Endometrium (tissue), 2 donors: ENCODE results near the gene INF2.

ENCODE experiments used
- FAIRE-seq: peaks from 2 replicates; lab custom pipeline; 2012; peaks lifted over from hg19 to GRCh38; lab: Jason Lieb, UNC
- donor health status: control.
- donor health status: control.

Gene INF2

GRCh38 chr14:104676694-104677511 is 12.5 kb upstream of the INF2 start:
- FAIRE-seq = no peak

- peak; percentile 18 for FAIRE-seq
These were observed 11.7 kb upstream of the INF2 start for GRCh38 chr14:104677512-104678332.

- FAIRE-seq = no peak
These were observed 11.1 kb upstream of the INF2 start for GRCh38 chr14:104678346-104678745.

- no peak for FAIRE-seq
These were observed 10.3 kb upstream of the INF2 start for GRCh38 chr14:104678901-104679705.

GRCh38 chr14:104680056-104680805 is 9.2 kb upstream of the INF2 start:
- FAIRE-seq = no peak

GRCh38 chr14:104680806-104681688 is 8.4 kb upstream of the INF2 start:
- FAIRE-seq = no peak

GRCh38 chr14:104681689-104682074 is 7.7 kb upstream of the INF2 start:
- FAIRE-seq = no peak

GRCh38 chr14:104682107-104682593 is 7.3 kb upstream of the INF2 start:
- FAIRE-seq = no peak

- FAIRE-seq = no peak
These were observed 5.6 kb upstream of the INF2 start for GRCh38 chr14:104683653-104684448.

GRCh38 chr14:104684449-104684821 is 5.0 kb upstream of the INF2 start:
- FAIRE-seq = no peak

GRCh38 chr14:104685216-104685997 is 4.0 kb upstream of the INF2 start:
- no peak for FAIRE-seq

- FAIRE-seq = no peak
These were observed 3.3 kb upstream of the INF2 start for GRCh38 chr14:104685998-104686610.

- no peak for FAIRE-seq
These were observed 2.5 kb upstream of the INF2 start for GRCh38 chr14:104686624-104687517.

GRCh38 chr14:104687601-104688504 is 1.6 kb upstream of the INF2 start:
- no peak for FAIRE-seq

- no peak for FAIRE-seq
These were observed 811 bp upstream of the INF2 start for GRCh38 chr14:104688505-104689108.
